GM21526 (cell line): ENCODE results near the gene RAB6A.

ENCODE experiments used
- ATAC-seq: cut with Tn5 transposase; IDR thresholded peaks from one replicate; pipeline ENCODE4 v1.9.1; 2021; ENCODE audit warnings: moderate library complexity; ENCODE audit not compliant: unreplicated experiment, low FRiP score

The RAB6A gene

GRCh38 chr11:73635721-73636120, 125.2 kb downstream of the RAB6A start:
- ATAC-seq, result no peak

- ATAC-seq, result no peak
Observed at GRCh38 chr11:73633999-73634398, 126.9 kb downstream of the RAB6A start.

GRCh38 chr11:73632996-73633395, 127.9 kb downstream of the RAB6A start:
- ATAC-seq, result no peak

- ATAC-seq, result no peak
Observed at GRCh38 chr11:73629907-73630306, 131.0 kb downstream of the RAB6A start.

GRCh38 chr11:73625696-73626318, 135.1 kb downstream of the RAB6A start:
- ATAC-seq, result no peak
